ENCODE results near the gene BZW2. TPM values are rescaled to one million over a fixed set of nuclear protein-coding genes. Genes with fewer than 3 reads are reported as not detected.

Gene BZW2
- total and polyA plus RNA-seq, 2 of the 13 experiments (the other 11 are each of a cell fraction or from before 2014, with no cell fraction given) = 21.8 to 95.2 TPM

DNA sequence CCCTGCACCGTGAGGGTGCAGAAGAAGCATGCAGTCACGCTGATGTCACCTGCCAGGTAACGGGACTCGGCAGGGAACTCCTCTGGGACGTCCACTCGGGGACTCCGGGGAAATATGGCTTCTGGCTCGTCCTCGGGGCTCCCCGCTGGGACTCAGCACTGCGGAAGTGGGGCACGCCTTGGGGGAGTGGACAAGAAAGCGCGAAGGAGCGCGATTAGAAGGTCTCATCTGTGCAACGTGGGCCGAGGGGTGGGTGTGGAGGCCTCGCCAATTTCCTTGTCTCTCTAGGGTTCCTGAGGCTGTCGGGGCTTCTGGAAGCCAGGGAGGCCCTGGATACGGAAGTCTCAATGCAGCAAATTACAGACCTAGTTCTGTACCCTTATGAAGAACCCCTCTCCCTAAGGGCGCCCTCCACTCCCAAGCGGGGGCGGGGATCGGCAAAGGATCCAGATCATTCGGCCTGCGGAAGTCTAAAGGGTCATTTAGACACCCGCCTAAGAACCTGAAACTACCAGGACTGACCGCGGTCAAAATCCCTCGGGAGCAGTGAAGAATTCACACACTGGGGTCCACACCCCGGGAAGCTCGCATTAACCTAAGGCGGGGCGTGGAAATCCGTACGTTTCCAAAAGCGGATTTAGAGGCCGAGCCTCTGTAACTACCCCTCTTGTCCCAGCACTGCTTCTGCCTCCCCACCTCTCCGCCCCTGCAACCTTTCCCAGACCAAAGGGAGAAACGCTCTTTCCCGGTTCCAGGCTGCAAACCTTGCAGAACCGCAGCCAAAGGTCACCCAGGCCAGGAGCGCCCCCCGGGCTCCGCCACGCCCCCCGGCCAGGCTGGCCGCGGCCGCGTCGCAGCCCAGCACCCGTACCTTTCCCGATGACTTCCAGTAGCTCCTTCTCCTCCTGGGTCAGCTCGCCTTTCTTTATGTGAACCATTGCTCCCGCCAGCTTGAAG, 1.1 kb upstream of the BZW2 start (continued):
- TF ChIP-seq ZNF83 (CRISPR knock-in tag; IDR thresholded peaks at IDR 0.05; ENCODE audit: borderline replicate concordance) (no peak), ZNF431 (CRISPR knock-in tag; IDR thresholded peaks at IDR 0.05; ENCODE audit: borderline replicate concordance, low read depth) (no peak; the same call in 1 of the 2 replicates), REST (IDR thresholded peaks at IDR 0.05; ENCODE audit: borderline replicate concordance in 1 of 2, low read depth in 1 of 2, low read length in 2 of 2) (no peak), SOX6 (IDR thresholded peaks at IDR 0.05) (no peak), SOX6 (CRISPR knock-in tag; IDR thresholded peaks at IDR 0.05) (no peak), TEAD3 (CRISPR knock-in tag; optimal IDR thresholded peaks at IDR 0.05; ENCODE audit: borderline replicate concordance) (no peak), ZNF790 (CRISPR knock-in tag; IDR thresholded peaks at IDR 0.05; ENCODE audit: borderline replicate concordance) (0 out of 2 replicates have a peak, but pooled peaks have one; percentile 47), ZNF766 (CRISPR knock-in tag; IDR thresholded peaks at IDR 0.05; ENCODE audit: borderline replicate concordance) (no peak), ZFYVE20 (CRISPR knock-in tag; IDR thresholded peaks at IDR 0.05; ENCODE audit: borderline replicate concordance, low read depth) (no peak), ZNF678 (CRISPR knock-in tag; IDR thresholded peaks at IDR 0.05) (no peak), ZNF891 (CRISPR knock-in tag; IDR thresholded peaks at IDR 0.05) (no peak), MED1 (CRISPR knock-in tag; IDR thresholded peaks at IDR 0.05) (no peak), ZNF776 (CRISPR knock-in tag; IDR thresholded peaks at IDR 0.05) (peak; percentile 34; the same call in 1 of the 2 replicates), SATB2 (CRISPR knock-in tag; IDR thresholded peaks at IDR 0.05) (no peak), PRDM10 (CRISPR knock-in tag; IDR thresholded peaks at IDR 0.05; ENCODE audit: low read depth) (no peak), KAT7 (CRISPR knock-in tag; IDR thresholded peaks at IDR 0.05; ENCODE audit: borderline replicate concordance) (no peak; the same call in 1 of the 2 replicates), PHF5A (CRISPR knock-in tag; IDR thresholded peaks at IDR 0.05; ENCODE audit: low read depth, unreplicated experiment) (no peak)
- TF ChIP-seq, protein P1, sequence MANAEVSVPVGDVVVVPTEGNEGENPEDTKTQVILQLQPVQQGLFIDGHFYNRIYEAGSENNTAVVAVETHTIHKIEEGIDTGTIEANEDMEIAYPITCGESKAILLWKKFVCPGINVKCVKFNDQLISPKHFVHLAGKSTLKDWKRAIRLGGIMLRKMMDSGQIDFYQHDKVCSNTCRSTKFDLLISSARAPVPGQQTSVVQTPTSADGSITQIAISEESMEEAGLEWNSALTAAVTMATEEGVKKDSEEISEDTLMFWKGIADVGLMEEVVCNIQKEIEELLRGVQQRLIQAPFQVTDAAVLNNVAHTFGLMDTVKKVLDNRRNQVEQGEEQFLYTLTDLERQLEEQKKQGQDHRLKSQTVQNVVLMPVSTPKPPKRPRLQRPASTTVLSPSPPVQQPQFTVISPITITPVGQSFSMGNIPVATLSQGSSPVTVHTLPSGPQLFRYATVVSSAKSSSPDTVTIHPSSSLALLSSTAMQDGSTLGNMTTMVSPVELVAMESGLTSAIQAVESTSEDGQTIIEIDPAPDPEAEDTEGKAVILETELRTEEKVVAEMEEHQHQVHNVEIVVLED (CRISPR knock-in tag; IDR thresholded peaks at IDR 0.05; ENCODE audit: borderline replicate concordance) = peak; percentile 13; the same call in 1 of the 2 replicates
